Osteocyte (in vitro differentiated cells): ENCODE results near the gene DDX10. TPM values are rescaled to one million over a fixed set of nuclear protein-coding genes. Genes with fewer than 3 reads are reported as not detected.

ENCODE experiments used
- DNase-seq: peaks from one replicate; pipeline ENCODE4 v3.0.0; 2021; ENCODE audit warnings: mixed read lengths; ENCODE audit not compliant: unreplicated experiment; ENCODE audit errors: extremely low spot score
- H3K27ac Mint-ChIP-seq: one replicate; pipeline ENCODE4 v1.8.0; 2021; ENCODE audit warnings: mild to moderate bottlenecking, mixed read lengths; ENCODE audit not compliant: unreplicated experiment
- H3K27me3 Mint-ChIP-seq: one replicate; pipeline ENCODE4 v1.8.0; 2021; ENCODE audit warnings: mixed read lengths; ENCODE audit not compliant: unreplicated experiment
- H3K36me3 Mint-ChIP-seq: one replicate; pipeline ENCODE4 v1.8.0; 2021; ENCODE audit warnings: mixed read lengths; ENCODE audit not compliant: unreplicated experiment
- H3K4me1 Mint-ChIP-seq: one replicate; pipeline ENCODE4 v1.8.0; 2021; ENCODE audit warnings: mixed read lengths; ENCODE audit not compliant: unreplicated experiment
- H3K4me3 Mint-ChIP-seq: one replicate; pipeline ENCODE4 v1.8.0; 2021; ENCODE audit warnings: mild to moderate bottlenecking, moderate library complexity, mixed read lengths; ENCODE audit not compliant: unreplicated experiment
- H3K9me3 Mint-ChIP-seq: one replicate; pipeline ENCODE4 v1.8.0; 2021; ENCODE audit warnings: mixed read lengths; ENCODE audit not compliant: unreplicated experiment
- CTCF ChIP-seq: fragments of 200-600 bp; sonication (generic); IDR thresholded peaks from 2 replicates; pipeline ENCODE4 v1.5.0; 2021; ENCODE audit warnings: antibody characterized with exemption, mild to moderate bottlenecking, moderate library complexity
- total RNA-seq: library from RNA; stranded (reverse); gene quantifications from 2 replicates; pipeline ENCODE4 v1.2.1, GENCODE V29; 2021

DDX10 gene
- total RNA-seq, 1 donor from 2014 or later, result 34.6 TPM

- no peak for DNase-seq
- H3K4me3 Mint-ChIP-seq, result no peak overlapping the region
- H3K27ac Mint-ChIP-seq, result no peak overlapping the region
- no peaks in the 10 kb centered on the region for H3K9me3 Mint-ChIP-seq
- H3K36me3 Mint-ChIP-seq, result no peaks in the 10 kb centered on the region
- peaks cover 40% of the 10 kb centered on the region for H3K4me1 Mint-ChIP-seq
- no peaks in the 10 kb centered on the region for H3K27me3 Mint-ChIP-seq
- TF ChIP-seq CTCF, result no peak
Observed at GRCh38 chr11:108909921-108910320, 245.1 kb downstream of the DDX10 start.

- H3K36me3 Mint-ChIP-seq, result peaks cover 1% of the 10 kb centered on the region
- H3K27me3 Mint-ChIP-seq, result no peaks in the 10 kb centered on the region
- DNase-seq, result no peak
- no peak overlapping the region for H3K27ac Mint-ChIP-seq
- H3K4me3 Mint-ChIP-seq, result no peak overlapping the region
- peaks cover 32% of the 10 kb centered on the region for H3K4me1 Mint-ChIP-seq
- no peaks in the 10 kb centered on the region for H3K9me3 Mint-ChIP-seq
- TF ChIP-seq CTCF, result no peak
Observed at GRCh38 chr11:108912581-108912980, 247.7 kb downstream of the DDX10 start.

- Mint-ChIP-seq H3K27me3 (no peaks in the 10 kb centered on the region), H3K4me3 (no peak overlapping the region), H3K27ac (peak overlapping the region; percentile 0), H3K9me3 (no peaks in the 10 kb centered on the region), H3K36me3 (peaks cover 3% of the 10 kb centered on the region), H3K4me1 (peaks cover 29% of the 10 kb centered on the region)
- no peak for TF ChIP-seq CTCF
- no peak for DNase-seq
Observed at GRCh38 chr11:108913204-108913603, 248.3 kb downstream of the DDX10 start.

- H3K9me3 Mint-ChIP-seq, result no peaks in the 10 kb centered on the region
- no peak overlapping the region for H3K4me3 Mint-ChIP-seq
- no peaks in the 10 kb centered on the region for H3K27me3 Mint-ChIP-seq
- peaks cover 29% of the 10 kb centered on the region for H3K4me1 Mint-ChIP-seq
- no peak for TF ChIP-seq CTCF
- H3K36me3 Mint-ChIP-seq, result peaks cover 6% of the 10 kb centered on the region
- H3K27ac Mint-ChIP-seq, result peak overlapping the region; percentile 47
- DNase-seq, result no peak
Observed at GRCh38 chr11:108914211-108914610, 249.3 kb downstream of the DDX10 start.

- Mint-ChIP-seq H3K4me1 (peaks cover 29% of the 10 kb centered on the region), H3K4me3 (no peak overlapping the region), H3K27me3 (no peaks in the 10 kb centered on the region), H3K36me3 (peaks cover 6% of the 10 kb centered on the region), H3K27ac (no peak overlapping the region), H3K9me3 (no peaks in the 10 kb centered on the region)
- no peak for DNase-seq
- TF ChIP-seq CTCF, result no peak
Observed at GRCh38 chr11:108914981-108915380, 250.1 kb downstream of the DDX10 start.
